GM21576 (cell line): ENCODE data around the gene ATP5PF.
"Not testable (repeated sequence)": the region's sequence is repeated elsewhere in the genome, so short reads cannot be mapped to it uniquely, and the experiment has no call there.

ENCODE experiments used
- ATAC-seq: cut with Tn5 transposase; IDR thresholded peaks from one replicate; pipeline ENCODE4 v1.9.1; 2021; ENCODE audit warnings: mild to moderate bottlenecking, moderate library complexity; ENCODE audit not compliant: unreplicated experiment

The ATP5PF gene

GRCh38 chr21:25732091-25732760 is 2.5 kb downstream of the ATP5PF start:
- no peak for ATAC-seq

- ATAC-seq = no peak
Observed at GRCh38 chr21:25722631-25723030, 12.1 kb downstream of the ATP5PF start.

- no peak for ATAC-seq
Observed at GRCh38 chr21:25721987-25722386, 12.7 kb downstream of the ATP5PF start.

GRCh38 chr21:25717491-25718147 is 17.1 kb downstream of the ATP5PF start:
- ATAC-seq = no peak

- not testable (repeated sequence) for ATAC-seq
Observed at GRCh38 chr21:25714066-25714465, 20.6 kb downstream of the ATP5PF start.

GRCh38 chr21:25710550-25710949 is 24.2 kb downstream of the ATP5PF start:
- no peak for ATAC-seq

GRCh38 chr21:25709684-25710265 is 24.9 kb downstream of the ATP5PF start:
- no peak for ATAC-seq

- no peak for ATAC-seq
Observed at GRCh38 chr21:25708467-25709065, 26.1 kb downstream of the ATP5PF start.

GRCh38 chr21:25701529-25701928 is 33.2 kb downstream of the ATP5PF start:
- no peak for ATAC-seq

GRCh38 chr21:25700741-25701140 is 34.0 kb downstream of the ATP5PF start:
- no peak for ATAC-seq

- not testable (repeated sequence) for ATAC-seq
Observed at GRCh38 chr21:25695461-25695860, 39.2 kb downstream of the ATP5PF start.

GRCh38 chr21:25691976-25692375 is 42.7 kb downstream of the ATP5PF start:
- ATAC-seq = no peak

- no peak for ATAC-seq
Observed at GRCh38 chr21:25689226-25689625, 45.5 kb downstream of the ATP5PF start.

- no peak for ATAC-seq
Observed at GRCh38 chr21:25688275-25689155, 46.2 kb downstream of the ATP5PF start.

- ATAC-seq = no peak
Observed at GRCh38 chr21:25687787-25688186, 46.9 kb downstream of the ATP5PF start.

- ATAC-seq = no peak
Observed at GRCh38 chr21:25682382-25682781, 52.3 kb downstream of the ATP5PF start.

GRCh38 chr21:25676451-25676850 is 58.3 kb downstream of the ATP5PF start:
- no peak for ATAC-seq
